ENCODE data around the gene RNF166.

- TF ChIP-seq YY1 (IDR thresholded peaks at IDR 0.05; ENCODE audit: insufficient read depth, insufficient read length) (no peak), SUZ12 (IDR thresholded peaks at IDR 0.05; ENCODE audit: extremely low read depth, insufficient read depth, insufficient read length) (no peak), ZNF274 (IDR thresholded peaks at IDR 0.05; ENCODE audit: low read depth, low read length) (no peak)
Observed at GRCh38 chr16:88686062-88686438, 20.2 kb downstream of the RNF166 start.
